H1 (cell line): ENCODE measurements around the gene TMEM132A. TPM values are rescaled to one million over a fixed set of nuclear protein-coding genes. Genes with fewer than 3 reads are reported as not detected.

ENCODE experiments used
- ATF3 ChIP-seq: IDR thresholded peaks from 2 replicates; pipeline ENCODE4 v1.6.1; 2011; ENCODE audit warnings: low read depth, mild to moderate bottlenecking, low read length; ENCODE audit not compliant: insufficient read depth
- CHD2 ChIP-seq: IDR thresholded peaks from 2 replicates; pipeline ENCODE4 v1.6.1; 2012; ENCODE audit warnings: low read length, improper control_type of control experiment
- CTCF ChIP-seq, 3 experiments: IDR thresholded peaks; 1 replicate in 2 of 3; 2 replicates in 1 of 3; pipeline versions ENCODE4 v1.5.1 to v1.6.1; 2011; ENCODE audit warnings: low read length in 3 of 3, mild to moderate bottlenecking in 3 of 3, inconsistent platforms in 2 of 3, low read depth in 1 of 3, moderate library complexity in 1 of 3; ENCODE audit not compliant: insufficient read depth in 1 of 3; ENCODE audit errors: control extremely low read depth in 1 of 3
- HDAC6 ChIP-seq: IDR thresholded peaks from one replicate; pipeline ENCODE4 v1.7.1; 2012; ENCODE audit warnings: low read depth, mild to moderate bottlenecking, inconsistent platforms, low read length, moderate library complexity
- POLR2A ChIP-seq, 2 experiments: IDR thresholded peaks; 1 replicate in 1 of 2; 2 replicates in 1 of 2; pipeline ENCODE4 v1.6.1; 2011; ENCODE audit warnings: low read depth in 2 of 2, low read length in 2 of 2, mild to moderate bottlenecking in 2 of 2; ENCODE audit errors: control extremely low read depth in 1 of 2
- SRF ChIP-seq: IDR thresholded peaks from 2 replicates; pipeline ENCODE4 v1.6.1; 2011; ENCODE audit warnings: mild to moderate bottlenecking, low read depth, low read length, moderate library complexity
- polyA plus RNA-seq, 7 experiments: library from polyadenylated mRNA; depleted of rRNA in 3 of 7; stranded (reverse) in 5 of 7; unstranded in 2 of 7; fragments of >200 nt in 5 of 7; fragments of 200-250 nt in 2 of 7; gene quantifications; 1 replicate in 5 of 7; 2 replicates in 1 of 7; 4 replicates in 1 of 7; pipeline versions ENCODE4 v1.2.1 to v1.2.3, GENCODE V29; 2011 to 2013; ENCODE audit warnings: missing spikeins in 2 of 7, mixed read lengths in 2 of 7
- total RNA-seq: library from RNA; stranded (reverse); fragmentation: NEBNext Ultra II Directional; extraction: Animal tissue kit (Norgen Biotek cat#: 25700); gene quantifications from 2 replicates; pipeline ENCODE4 v1.2.1, GENCODE V29; 2021

The TMEM132A gene
- total and polyA plus RNA-seq, 2 of the 8 experiments (the other 6 are each of a cell fraction or from before 2014, with no cell fraction given), result 46.6 to 97.9 TPM

- TF ChIP-seq CTCF (IDR thresholded peaks at IDR 0.05; ENCODE audit: control extremely low read depth in 1 of 3, insufficient read depth in 1 of 3, low read depth in 1 of 3, low read length in 3 of 3) (peak; percentile 41 to 59 (median 52)), CHD2 (no peak), ATF3 (no peak), SRF (no peak), POLR2A (IDR thresholded peaks at IDR 0.05; ENCODE audit: control extremely low read depth in 1 of 2, low read depth in 2 of 2, low read length in 2 of 2) (no peak), HDAC6 (no peak)
These were observed 20.4 kb downstream of the TMEM132A start (continued) for GRCh38 chr11:60944490-60945294.
